GM12878 (cell line): ENCODE results near the gene ADAM10. TPM values are rescaled to one million over a fixed set of nuclear protein-coding genes. Genes with fewer than 3 reads are reported as not detected.

Experiments
- ATAC-seq: fragments of 200-7000 bp; cut with Tn5 transposase; 3 replicates; pipeline ENCODE4 v1.9.1; 2020; ENCODE audit warnings: mild to moderate bottlenecking, moderate library complexity
- BruUV-seq: library from RNA; stranded (reverse); fragments of 400-500 nt; replicated peaks from 2 replicates; lab custom pipeline; 2021; lab: Mats Ljungman, UMichigan
- CTCF ChIA-PET: fragments of 300-600 bp; sonication (Branson Sonifier 250); formaldehyde crosslinking; extraction: SDS; loops from one replicate; lab custom pipeline; 2021; ENCODE audit warnings: inconsistent platforms; lab: Yijun Ruan, JAX
- POLR2A ChIA-PET: fragments of 350-600 bp; formaldehyde crosslinking; extraction: SDS; loops from one replicate; lab custom pipeline; 2021; ENCODE audit warnings: inconsistent platforms; lab: Charles Lee
- RAD21 ChIA-PET: fragments of 300-600 bp; sonication (Branson Sonifier 250); formaldehyde crosslinking; loops from one replicate; lab custom pipeline; 2023; ENCODE audit warnings: antibody characterized with exemption; ENCODE audit not compliant: unreplicated experiment; lab: Charles Lee
- SMC1A ChIA-PET: fragments of 300-600 bp; sonication (Branson Sonifier 250); formaldehyde crosslinking; loops from one replicate; lab custom pipeline; 2023; ENCODE audit not compliant: unreplicated experiment, uncharacterized antibody; lab: Charles Lee
- DNase-seq: peaks from one replicate; pipeline ENCODE4 v3.0.0-alpha.2; 2011; ENCODE audit warnings: low read depth, low spot score
- FAIRE-seq: peaks from 3 replicates; lab custom pipeline; 2011; peaks lifted over from hg19 to GRCh38; lab: Jason Lieb, UNC
- H2AFZ ChIP-seq: 2 replicates; pipeline ENCODE4 v1.6.0; 2011; ENCODE audit warnings: low read depth, low read length, control low read depth; ENCODE audit not compliant: control insufficient read depth
- H3K27ac ChIP-seq: 2 replicates; pipeline ENCODE4 v1.5.1; 2011; ENCODE audit warnings: control low read depth; ENCODE audit not compliant: control insufficient read depth, insufficient read depth
- H3K27me3 ChIP-seq, 2 experiments: replicated peaks in 1 of 2; 2 replicates each; pipeline versions ENCODE4 v1.6.0 to v1.6.1; 2011; ENCODE audit warnings: low read length in 1 of 2; ENCODE audit not compliant: control insufficient read depth in 2 of 2, insufficient read depth in 2 of 2
- H3K36me3 ChIP-seq, 2 experiments: 2 replicates each; pipeline ENCODE4 v1.5.1; 2011; ENCODE audit warnings: low read length in 1 of 2; ENCODE audit not compliant: control insufficient read depth in 2 of 2, insufficient read depth in 2 of 2
- H3K4me1 ChIP-seq: 2 replicates; pipeline ENCODE4 v1.6.1; 2011; ENCODE audit warnings: mild to moderate bottlenecking, low read length, moderate library complexity, mixed read lengths; ENCODE audit not compliant: control insufficient read depth, insufficient read depth
- H3K4me2 ChIP-seq: 2 replicates; pipeline ENCODE4 v1.6.0; 2011; ENCODE audit warnings: control low read depth; ENCODE audit not compliant: control insufficient read depth, insufficient read depth
- H3K4me3 ChIP-seq: fragments of 200-600 bp; sonication (generic); 2 replicates; pipeline ENCODE4 v1.5.1; 2016
- H3K79me2 ChIP-seq: 2 replicates; pipeline ENCODE4 v1.6.0; 2011; ENCODE audit warnings: low read length; ENCODE audit not compliant: control insufficient read depth, insufficient read depth
- H3K9ac ChIP-seq: 2 replicates; pipeline ENCODE4 v1.8.0; 2011; ENCODE audit warnings: low read length, control low read depth, mixed read lengths; ENCODE audit not compliant: control insufficient read depth, insufficient read depth
- H3K9me3 ChIP-seq: replicated peaks from 3 replicates; pipeline ENCODE4 v1.5.1; 2011; ENCODE audit warnings: mild to moderate bottlenecking, low read length; ENCODE audit not compliant: control insufficient read depth, insufficient read depth
- H4K20me1 ChIP-seq: 2 replicates; pipeline ENCODE4 v1.6.0; 2011; ENCODE audit not compliant: control insufficient read depth, insufficient read depth
- BCL11A ChIP-seq: IDR thresholded peaks from 2 replicates; pipeline ENCODE4 v1.6.1; 2011; ENCODE audit warnings: low read depth, low read length
- BHLHE40 ChIP-seq, 2 experiments: fragments of 450-650 bp in 1 of 2; IDR thresholded peaks; 2 replicates each; pipeline ENCODE4 v1.6.1; 2011 to 2017; ENCODE audit warnings: low read depth in 2 of 2, borderline replicate concordance in 1 of 2, improper control_type of control experiment in 1 of 2, low read length in 1 of 2, mild to moderate bottlenecking in 1 of 2
- CTCF ChIP-seq, 3 experiments: IDR thresholded peaks in 2 of 3; conservative IDR thresholded peaks in 1 of 3; 2 replicates each; pipeline ENCODE4 v1.5.1; 2011; ENCODE audit warnings: low read depth in 3 of 3, low read length in 3 of 3, mild to moderate bottlenecking in 3 of 3, control low read depth in 2 of 3, moderate library complexity in 2 of 3, inconsistent platforms in 1 of 3, mixed read lengths in 1 of 3; ENCODE audit not compliant: control insufficient read depth in 2 of 3, insufficient read depth in 1 of 3; ENCODE audit errors: extremely low read depth in 1 of 3
- EP300 ChIP-seq, 2 experiments: fragments of 150-350 bp in 1 of 2; IDR thresholded peaks; 2 replicates each; pipeline ENCODE4 v1.6.1; 2011 to 2012; ENCODE audit warnings: low read depth in 2 of 2, low read length in 2 of 2, borderline replicate concordance in 1 of 2, improper control_type of control experiment in 1 of 2, inconsistent platforms in 1 of 2; ENCODE audit not compliant: control insufficient read depth in 1 of 2
- HSF1 ChIP-seq: fragments of 150-350 bp; IDR thresholded peaks from 2 replicates; pipeline ENCODE4 v1.6.1; 2014; ENCODE audit warnings: mild to moderate bottlenecking, low read depth, low read length
- JUNB ChIP-seq: IDR thresholded peaks from 2 replicates; pipeline ENCODE4 v1.6.1; 2016; ENCODE audit warnings: antibody characterized with exemption, mild to moderate bottlenecking
- MEF2B ChIP-seq: fragments of 450-650 bp; IDR thresholded peaks from 2 replicates; pipeline ENCODE4 v1.6.1; 2018; ENCODE audit warnings: mild to moderate bottlenecking, moderate library complexity; ENCODE audit not compliant: partially characterized antibody, poor library complexity, severe bottlenecking
- NBN ChIP-seq: fragments of 450-650 bp; IDR thresholded peaks from 2 replicates; pipeline ENCODE4 v1.6.1; 2016
- NR2C1 ChIP-seq: fragments of 450-650 bp; IDR thresholded peaks from 2 replicates; pipeline ENCODE4 v1.6.1; 2017; ENCODE audit warnings: antibody characterized with exemption, mild to moderate bottlenecking, moderate library complexity
- PRDM15 ChIP-seq: fragments of 450-650 bp; formaldehyde crosslinking; IDR thresholded peaks from 2 replicates; pipeline ENCODE4 v1.4.0; 2020; ENCODE audit warnings: mild to moderate bottlenecking, moderate library complexity
- STAT3 ChIP-seq: IDR thresholded peaks from 2 replicates; pipeline ENCODE4 v1.6.1; 2011; ENCODE audit warnings: low read depth, low read length, improper control_type of control experiment
- TARDBP ChIP-seq: IDR thresholded peaks from 2 replicates; pipeline ENCODE4 v1.6.1; 2016; ENCODE audit warnings: borderline replicate concordance
- ZNF274 ChIP-seq: IDR thresholded peaks from one replicate; pipeline ENCODE4 v1.8.0; 2011; ENCODE audit not compliant: insufficient read length, insufficient read depth
- ZNF622 ChIP-seq: fragments of 450-650 bp; IDR thresholded peaks from 2 replicates; pipeline ENCODE4 v1.6.1; 2017; ENCODE audit warnings: mild to moderate bottlenecking, inconsistent platforms
- ZSCAN29 ChIP-seq: fragments of 450-650 bp; IDR thresholded peaks from 2 replicates; pipeline ENCODE4 v1.6.1; 2017; ENCODE audit warnings: mild to moderate bottlenecking, moderate library complexity
- WGBS: methylation state at CpG from one replicate; pipeline ENCODE4 v1.1.6; 2016; ENCODE audit warnings: low lambda C conversion rate; ENCODE audit not compliant: insufficient replicate concordance, insufficient coverage; ENCODE audit errors: missing lambda C conversion rate; 5-methylcytosine and 5-hydroxymethylcytosine counted together
- in situ Hi-C: fragments of 300-500 bp; cut with MboI; formaldehyde crosslinking; loops from 9 replicates; pipeline ENCODE4 v1.14.3; 2018; ENCODE audit warnings: mixed read lengths
- intact Hi-C: fragments of 100-400 bp; cut with micrococcal nuclease; formaldehyde crosslinking; loops from one replicate; pipeline ENCODE4 v1.14.2; 2022; ENCODE audit not compliant: unreplicated experiment
- polyA plus RNA-seq, 11 experiments: library from polyadenylated mRNA; depleted of rRNA in 4 of 11; unstranded in 6 of 11; stranded (reverse) in 5 of 11; fragments of >200 nt; fragmentation: Nextera tagmentation in 4 of 11; fragmentation: Illumina TruSeq in 1 of 11; extraction: Ambion mirVana in 4 of 11; extraction: Trizol in 1 of 11; gene quantifications; 1 replicate in 1 of 11; 2 replicates in 10 of 11; pipeline versions ENCODE4 v1.2.1 to v1.2.3, GENCODE V29; 2011 to 2016; ENCODE audit warnings: inconsistent platforms in 2 of 11, missing spikeins in 2 of 11, low read depth in 1 of 11
- total RNA-seq, 4 experiments: library from RNA; depleted of rRNA in 3 of 4; stranded (reverse); fragments of >200 nt in 3 of 4; fragmentation: Illumina TruSeq in 1 of 4; extraction: Trizol in 1 of 4; gene quantifications; 2 replicates each; pipeline versions ENCODE4 v1.2.1 to v1.2.3, GENCODE V29; 2013 to 2021

The ADAM10 gene
- total and polyA plus RNA-seq, 10 of the 15 experiments (the other 5 are each of a cell fraction or from before 2014, with no cell fraction given): 10.0 to 88.9 (median 51.7) TPM

- no peak for TF ChIP-seq NBN
- no peak for TF ChIP-seq BCL11A
- TF ChIP-seq TARDBP: no peak
- TF ChIP-seq, all 136 proteins: peak for 0
Observed at GRCh38 chr15:58684036-58684710, 65.3 kb downstream of the ADAM10 start (continued).

GRCh38 chr15:58682234-58682633 is 67.3 kb downstream of the ADAM10 start:
- intact Hi-C loops (no loop called here), in situ Hi-C loops (no loop called here)
- ChIA-PET POLR2A (interaction anchor here (1.3 kb wide), 1 partner anchor 8 kb away, joined by 3 read pairs; no protein-coding TSS in a partner anchor), RAD21 (no interaction called here), SMC1A (no interaction called here), CTCF (no interaction called here)
- ATAC-seq: no peak
- H3K4me1 ChIP-seq: no peaks in the 10 kb centered on the region
- H3K79me2 ChIP-seq: peaks cover 7% of the 10 kb centered on the region
- peaks cover 0 to 8% of the 10 kb centered on the region in 2 experiments; a peak in 2 of 4 replicates for H3K36me3 ChIP-seq
- H4K20me1 ChIP-seq: no peaks in the 10 kb centered on the region
- BruUV-seq: no TSS peak
- H3K9me3 ChIP-seq: no peaks in the 10 kb centered on the region
- no peaks in the 10 kb centered on the region for H3K27me3 ChIP-seq
- no peak for TF ChIP-seq MEF2B
- no peak for TF ChIP-seq STAT3
- TF ChIP-seq JUNB: no peak
- TF ChIP-seq BHLHE40 (IDR thresholded peaks at IDR 0.05; ENCODE audit: borderline replicate concordance in 1 of 2, low read depth in 2 of 2, low read length in 1 of 2): no peak
- no peak for TF ChIP-seq HSF1
- no peak for TF ChIP-seq ZNF622
- no peak for TF ChIP-seq NR2C1
- no peak for TF ChIP-seq PRDM15 (CRISPR knock-in tag)
- TF ChIP-seq EP300 (IDR thresholded peaks at IDR 0.05; ENCODE audit: borderline replicate concordance in 1 of 2, control insufficient read depth in 1 of 2, low read depth in 2 of 2, low read length in 2 of 2): no peak
- no peak for TF ChIP-seq CTCF (IDR thresholded peaks at IDR 0.05 in 2 of 3, conservative IDR thresholded peaks at IDR 0.05 in 1 of 3; ENCODE audit: control insufficient read depth in 2 of 3, extremely low read depth in 1 of 3, insufficient read depth in 1 of 3, low read depth in 3 of 3, low read length in 3 of 3)
- TF ChIP-seq ZSCAN29: no peak
- TF ChIP-seq ZNF274: no peak
- H3K4me2 ChIP-seq: no peak overlapping the region
- WGBS: 91% methylated on average over 2 of the region's 2 CpGs
- H3K9ac ChIP-seq: no peak overlapping the region
- DNase-seq: no peak
- H3K4me3 ChIP-seq: no peak overlapping the region
- H3K27ac ChIP-seq: no peak overlapping the region
- H2AFZ ChIP-seq: no peak overlapping the region
- no peak for FAIRE-seq
